WI38 (cell line): ENCODE results near the gene SGCB.

ENCODE experiments used
- H3K4me3 ChIP-seq: 2 replicates; pipeline ENCODE4 v1.5.1; 2011; ENCODE audit warnings: low read depth, mild to moderate bottlenecking, control low read depth, low read length
- TF ChIP-seq, protein P1 (sequence below): IDR thresholded peaks from 2 replicates; pipeline ENCODE4 v1.5.1; 2012; ENCODE audit warnings: low read depth, mild to moderate bottlenecking, control low read depth, low read length

Gene SGCB

DNA sequence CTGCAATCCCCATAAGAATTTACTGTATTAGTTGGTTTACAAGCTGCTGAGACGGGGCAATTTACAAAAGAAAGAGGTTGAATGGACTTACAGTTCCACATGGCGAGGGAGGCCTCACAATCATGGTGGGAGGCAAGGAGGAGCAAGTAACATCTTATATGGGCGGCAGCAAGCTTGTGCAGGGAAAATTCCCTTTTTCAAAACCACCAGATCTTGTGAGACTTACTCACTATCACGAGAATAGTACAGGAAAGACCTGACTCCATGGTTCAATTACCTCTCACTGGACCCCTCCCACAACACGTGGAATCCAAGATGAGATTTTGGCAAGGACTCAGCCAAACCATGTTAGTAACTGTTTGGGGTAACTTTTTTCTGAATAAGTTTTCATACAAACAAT, 11.2 kb upstream of the SGCB start:
- TF ChIP-seq, protein P1, sequence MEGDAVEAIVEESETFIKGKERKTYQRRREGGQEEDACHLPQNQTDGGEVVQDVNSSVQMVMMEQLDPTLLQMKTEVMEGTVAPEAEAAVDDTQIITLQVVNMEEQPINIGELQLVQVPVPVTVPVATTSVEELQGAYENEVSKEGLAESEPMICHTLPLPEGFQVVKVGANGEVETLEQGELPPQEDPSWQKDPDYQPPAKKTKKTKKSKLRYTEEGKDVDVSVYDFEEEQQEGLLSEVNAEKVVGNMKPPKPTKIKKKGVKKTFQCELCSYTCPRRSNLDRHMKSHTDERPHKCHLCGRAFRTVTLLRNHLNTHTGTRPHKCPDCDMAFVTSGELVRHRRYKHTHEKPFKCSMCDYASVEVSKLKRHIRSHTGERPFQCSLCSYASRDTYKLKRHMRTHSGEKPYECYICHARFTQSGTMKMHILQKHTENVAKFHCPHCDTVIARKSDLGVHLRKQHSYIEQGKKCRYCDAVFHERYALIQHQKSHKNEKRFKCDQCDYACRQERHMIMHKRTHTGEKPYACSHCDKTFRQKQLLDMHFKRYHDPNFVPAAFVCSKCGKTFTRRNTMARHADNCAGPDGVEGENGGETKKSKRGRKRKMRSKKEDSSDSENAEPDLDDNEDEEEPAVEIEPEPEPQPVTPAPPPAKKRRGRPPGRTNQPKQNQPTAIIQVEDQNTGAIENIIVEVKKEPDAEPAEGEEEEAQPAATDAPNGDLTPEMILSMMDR: no peak

DNA sequence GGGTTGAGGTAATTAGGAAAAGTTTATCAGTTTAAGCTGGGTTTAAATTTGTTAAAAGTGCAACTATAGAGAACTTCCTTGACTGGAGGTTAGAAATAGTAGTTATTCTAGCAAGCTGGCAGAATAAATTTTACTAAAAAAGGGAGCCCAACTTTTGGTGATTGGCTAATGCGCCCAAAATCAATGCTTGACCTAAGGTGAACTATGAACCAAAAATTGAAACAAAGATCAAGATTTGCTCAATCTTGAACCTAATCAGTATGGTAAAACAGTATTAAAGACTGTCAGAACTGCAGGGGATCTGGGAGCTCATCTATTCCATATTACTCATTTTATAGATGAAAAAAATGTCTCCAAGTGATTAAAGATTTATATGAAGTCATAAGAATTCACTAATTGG, 6.9 kb upstream of the SGCB start:
- TF ChIP-seq, protein P1: no peak
- H3K4me3 ChIP-seq: no peak overlapping the region

More for the DNA sequence above, 11.2 kb upstream of the SGCB start:
- no peak overlapping the region for H3K4me3 ChIP-seq

DNA sequence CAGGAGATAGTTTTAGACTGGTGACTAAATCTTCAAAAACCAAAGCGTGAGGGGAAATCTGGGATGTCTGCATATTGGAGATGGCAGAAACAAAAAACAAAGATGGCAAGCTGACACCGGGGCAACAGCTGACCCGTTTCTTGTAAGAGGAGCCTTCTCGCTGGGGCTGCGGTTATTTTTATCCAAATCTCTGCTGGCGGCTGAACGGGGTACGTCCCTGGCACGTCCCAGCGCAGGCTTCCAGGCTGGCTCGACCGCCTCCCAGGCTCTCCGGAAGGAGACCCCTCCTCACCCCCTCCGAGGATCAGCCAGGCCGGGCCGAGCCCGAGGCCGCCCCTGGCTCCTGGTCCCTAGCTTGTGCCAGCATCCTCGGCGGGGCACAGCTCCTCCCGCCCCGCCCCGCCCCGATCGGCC, 403 bp downstream of the SGCB start:
- TF ChIP-seq, protein P1: no peak
- H3K4me3 ChIP-seq: peak overlapping the region; percentile 72

DNA sequence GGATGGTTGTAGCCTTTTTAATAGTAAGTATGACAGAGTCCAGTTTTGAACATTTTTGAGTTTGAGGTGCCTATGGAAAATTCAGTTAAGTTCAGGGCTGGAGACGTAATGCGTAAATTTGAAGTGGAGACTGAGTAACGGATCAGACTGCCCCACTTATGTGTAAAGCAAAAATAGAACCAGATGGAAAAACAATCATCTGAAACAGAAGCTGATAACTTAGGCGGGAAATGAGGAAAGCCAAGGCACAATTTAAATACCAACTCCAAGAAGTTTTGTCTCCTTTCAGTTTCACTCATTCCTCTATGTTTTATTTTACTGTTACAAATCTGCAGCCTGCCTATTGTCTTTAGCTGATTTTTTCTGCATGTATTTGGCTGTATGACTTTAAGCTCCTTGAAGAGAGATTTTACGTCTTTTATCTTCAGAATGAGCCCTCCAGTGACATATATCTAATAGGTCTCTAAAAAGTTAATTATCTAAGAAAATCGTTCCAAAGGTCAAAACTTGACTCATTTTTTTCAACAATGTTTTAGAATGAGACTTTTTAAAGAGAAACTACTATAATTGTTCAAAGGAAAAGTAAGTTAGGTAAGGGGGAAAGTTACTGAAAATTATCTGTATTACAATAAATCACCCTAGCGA, 1.1 kb downstream of the SGCB start:
- TF ChIP-seq, protein P1: no peak
- peak overlapping the region; percentile 72 for H3K4me3 ChIP-seq

DNA sequence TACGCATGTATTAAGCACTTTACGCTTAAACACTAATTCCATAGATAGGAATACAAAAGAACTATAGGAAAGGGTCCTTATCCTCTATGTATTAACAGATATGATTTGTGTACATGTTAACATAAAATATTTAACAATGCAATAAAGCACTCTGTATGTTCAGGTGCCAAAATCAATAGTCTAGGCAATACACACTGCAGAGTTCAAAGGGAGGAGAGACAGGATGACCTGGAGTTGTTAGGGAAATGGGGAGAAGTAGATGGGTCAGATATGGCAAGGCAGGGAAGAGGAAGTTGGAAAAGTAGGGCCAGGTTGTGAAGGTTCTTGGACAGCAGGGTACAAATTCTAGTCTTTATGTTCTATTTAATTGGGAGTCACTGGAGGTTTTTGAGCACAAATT, 2.9 kb downstream of the SGCB start:
- TF ChIP-seq, protein P1: no peak

DNA sequence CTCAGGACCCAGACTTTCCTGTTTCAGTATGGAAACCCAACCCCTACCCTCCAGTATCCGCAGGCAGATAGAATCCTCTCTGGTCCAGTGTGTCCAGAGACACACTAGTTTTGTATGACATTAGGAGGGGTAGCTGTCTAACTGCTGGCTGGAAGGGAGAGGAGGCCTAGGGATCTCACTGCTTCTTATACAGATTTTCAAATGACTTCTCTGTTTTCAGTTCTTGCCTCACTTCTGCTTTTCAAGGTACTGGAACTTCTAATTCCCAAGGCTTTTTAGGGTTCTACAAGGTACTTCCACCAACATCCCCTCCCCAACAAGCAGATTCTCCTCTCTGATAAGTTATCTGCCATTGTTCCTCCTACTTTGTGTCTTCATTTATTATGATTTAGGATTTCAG, 6.1 kb downstream of the SGCB start:
- TF ChIP-seq, protein P1: no peak
- no peak overlapping the region for H3K4me3 ChIP-seq

More for the DNA sequence above, 2.9 kb downstream of the SGCB start:
- H3K4me3 ChIP-seq: no peak overlapping the region

DNA sequence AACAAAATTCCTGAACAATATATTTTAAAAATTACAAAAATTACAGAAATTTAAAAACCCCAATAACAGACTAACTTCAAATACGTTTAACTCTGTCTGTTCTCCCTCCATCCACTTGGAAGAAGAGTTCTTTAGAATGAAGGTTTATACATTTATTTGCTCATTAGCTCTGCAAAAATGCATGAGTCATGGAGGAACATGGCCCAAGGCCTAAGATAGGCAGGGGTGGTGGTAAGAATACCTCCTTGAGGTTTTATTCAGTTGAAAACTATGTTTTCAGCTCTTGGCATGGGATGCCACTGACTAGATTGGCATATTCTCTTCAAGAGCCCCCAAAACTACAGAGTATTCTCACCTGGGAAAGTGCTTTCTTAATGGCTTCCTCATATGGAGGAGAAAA, 9.1 kb downstream of the SGCB start:
- TF ChIP-seq, protein P1: no peak

More for the DNA sequence above, 9.1 kb downstream of the SGCB start:
- no peak overlapping the region for H3K4me3 ChIP-seq
